GM18511 (cell line): ENCODE measurements around the gene ALX4.

Source experiments
- ATAC-seq: cut with Tn5 transposase; IDR thresholded peaks from one replicate; pipeline ENCODE4 v1.9.1; 2021; ENCODE audit warnings: mild to moderate bottlenecking, moderate library complexity; ENCODE audit not compliant: unreplicated experiment

The ALX4 gene

DNA sequence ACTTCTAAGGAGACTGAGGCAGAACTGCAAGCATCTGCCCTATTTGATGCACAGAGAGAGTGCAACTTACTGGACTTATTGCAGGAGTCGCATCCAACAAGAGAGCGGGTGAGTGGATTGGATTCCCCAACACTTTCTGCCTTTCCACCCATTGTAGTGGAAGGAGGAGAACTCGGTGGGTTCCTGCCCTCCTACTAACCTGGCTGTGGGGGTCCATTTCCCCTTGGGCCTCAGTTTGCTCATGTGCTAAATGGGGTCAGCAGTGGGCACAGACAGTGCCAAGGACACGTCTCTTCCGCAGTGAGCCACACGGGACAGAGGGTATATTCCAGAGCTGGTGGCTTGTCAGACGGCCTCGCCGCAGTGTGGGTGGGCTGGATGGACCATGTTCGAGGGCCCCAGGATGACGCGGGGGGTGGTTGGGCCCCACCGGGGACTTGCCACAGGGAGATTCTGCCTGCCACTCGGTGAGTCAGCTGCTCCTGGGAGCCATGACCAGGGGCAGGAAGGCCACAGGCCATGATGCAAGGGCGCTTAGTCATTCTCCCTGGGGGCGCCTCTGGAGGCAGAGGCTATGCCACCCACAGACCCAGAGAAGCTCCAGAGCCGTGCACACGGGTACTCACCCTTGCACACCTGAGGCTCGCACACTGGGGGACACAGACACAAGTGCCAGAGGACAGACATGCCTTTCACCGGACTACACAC lies 8.2 kb downstream of the ALX4 start:
- no peak for ATAC-seq

DNA sequence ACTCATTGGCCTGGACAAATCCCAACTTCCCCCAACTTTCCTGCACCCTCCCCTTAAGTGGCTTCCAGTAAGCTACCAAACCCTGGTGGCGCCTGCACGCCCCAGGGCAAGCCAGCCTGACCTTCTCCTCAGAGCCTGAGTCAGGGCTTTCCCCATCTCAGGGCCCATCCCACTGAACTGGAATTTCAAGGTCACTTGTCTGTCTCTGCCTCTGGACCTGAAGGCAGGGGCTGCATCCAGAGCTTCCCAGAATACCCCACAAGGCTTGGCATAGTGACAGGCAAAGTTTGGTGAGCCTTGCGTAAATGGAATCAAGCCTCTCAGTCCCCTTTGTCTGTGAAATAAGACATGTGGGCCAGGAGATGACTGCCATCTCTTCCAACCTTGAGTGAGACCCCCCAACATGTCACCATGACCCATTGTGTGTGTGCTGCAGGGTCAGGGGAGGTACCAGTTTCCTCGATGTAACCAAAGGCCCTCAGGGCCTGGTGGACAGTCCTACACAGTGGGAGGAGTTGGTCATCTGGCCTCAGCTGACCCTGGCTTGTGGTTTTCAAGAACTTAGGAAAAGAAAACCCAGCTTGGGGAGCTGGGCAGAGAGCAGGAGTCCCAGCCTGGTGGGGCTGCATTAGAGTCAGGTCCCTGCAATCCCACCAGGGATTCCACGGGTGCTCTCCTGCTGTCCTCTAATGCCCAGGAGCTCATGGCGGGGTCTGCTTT lies 8.9 kb downstream of the ALX4 start:
- ATAC-seq: no peak

DNA sequence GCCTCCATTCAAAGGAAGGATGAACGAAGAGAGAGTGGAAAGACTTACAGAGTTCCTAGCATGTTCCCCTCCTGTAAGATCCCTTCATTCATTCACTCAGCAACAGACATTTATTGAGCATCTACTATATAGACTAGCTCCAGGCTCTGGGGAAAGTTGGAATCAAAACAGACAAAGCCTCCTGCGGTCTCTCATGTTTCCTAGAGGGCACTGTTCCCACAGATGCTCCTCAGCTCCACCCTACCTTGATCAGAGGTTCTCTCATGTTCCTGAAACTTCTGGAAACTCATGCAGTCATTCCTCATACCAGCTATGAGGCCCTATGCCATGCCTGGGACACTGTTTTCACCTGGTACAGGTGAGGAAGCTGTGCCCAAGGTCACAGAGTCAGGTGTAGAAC lies 11.1 kb downstream of the ALX4 start:
- no peak for ATAC-seq

GRCh38 chr11:44290208-44290607 lies 19.7 kb downstream of the ALX4 start:
- no peak for ATAC-seq

GRCh38 chr11:44288133-44288526 lies 21.8 kb downstream of the ALX4 start:
- ATAC-seq: no peak

- no peak for ATAC-seq
Observed at GRCh38 chr11:44286911-44287310, 23.0 kb downstream of the ALX4 start.

GRCh38 chr11:44286268-44286880 lies 23.6 kb downstream of the ALX4 start:
- ATAC-seq: no peak

DNA sequence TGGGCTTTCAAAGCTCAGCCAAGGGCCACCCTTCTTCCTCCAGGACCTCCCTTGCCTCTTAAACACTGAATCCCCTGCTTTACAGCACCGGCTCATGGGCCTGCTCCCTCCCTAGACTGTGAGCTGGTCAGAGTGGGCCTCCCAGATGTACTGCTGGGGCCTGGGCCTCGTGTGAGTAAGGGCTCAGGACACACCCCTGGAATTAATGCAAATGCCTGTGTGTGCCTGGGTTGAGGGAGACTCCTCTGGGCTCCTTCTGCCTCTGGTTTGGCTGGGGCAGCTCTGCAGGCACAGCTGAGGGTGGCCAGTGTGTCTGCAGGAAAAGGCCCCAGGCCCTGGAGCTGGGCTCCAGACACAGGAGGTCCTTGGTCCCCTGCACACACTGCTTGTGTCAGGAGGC lies 24.2 kb downstream of the ALX4 start:
- ATAC-seq: no peak

DNA sequence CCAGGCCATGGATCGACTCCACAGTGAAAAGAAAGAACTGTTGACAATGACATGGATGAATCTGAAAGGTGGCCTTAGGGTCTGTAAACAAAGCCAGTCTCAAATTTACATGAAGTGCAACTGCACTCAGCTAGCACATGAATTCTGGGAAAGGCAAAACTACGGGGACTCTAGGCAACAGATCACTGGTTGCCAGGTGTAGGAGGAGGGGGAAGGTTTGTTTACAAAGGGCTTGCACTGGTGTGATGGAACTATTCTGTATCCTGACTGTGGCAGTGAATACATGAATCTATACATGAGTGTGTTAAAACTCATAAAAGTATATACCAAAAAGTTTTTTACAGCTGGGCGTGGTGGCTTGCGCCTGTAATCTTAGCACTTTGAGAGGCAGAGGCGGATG lies 27.3 kb downstream of the ALX4 start:
- ATAC-seq: no peak

DNA sequence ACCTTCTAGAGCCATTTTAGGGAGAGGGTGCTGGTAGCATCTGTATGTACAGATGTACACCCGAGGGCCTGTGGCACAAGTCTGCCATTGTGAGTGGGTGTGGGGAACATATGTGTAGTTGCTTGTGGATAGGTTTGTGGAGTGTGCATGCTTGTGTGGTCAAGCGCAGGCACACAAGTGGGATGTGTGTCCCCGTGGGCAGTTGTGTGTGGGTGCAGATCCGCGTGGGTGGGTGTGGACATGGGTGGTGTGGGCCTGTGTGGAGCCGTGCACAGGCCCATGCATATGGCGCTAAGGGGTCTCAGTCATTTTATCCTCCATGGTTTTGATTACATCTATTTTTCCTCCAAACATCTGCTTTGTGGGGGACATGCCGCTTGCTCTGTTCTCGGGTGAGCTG lies 28.8 kb downstream of the ALX4 start:
- no peak for ATAC-seq

DNA sequence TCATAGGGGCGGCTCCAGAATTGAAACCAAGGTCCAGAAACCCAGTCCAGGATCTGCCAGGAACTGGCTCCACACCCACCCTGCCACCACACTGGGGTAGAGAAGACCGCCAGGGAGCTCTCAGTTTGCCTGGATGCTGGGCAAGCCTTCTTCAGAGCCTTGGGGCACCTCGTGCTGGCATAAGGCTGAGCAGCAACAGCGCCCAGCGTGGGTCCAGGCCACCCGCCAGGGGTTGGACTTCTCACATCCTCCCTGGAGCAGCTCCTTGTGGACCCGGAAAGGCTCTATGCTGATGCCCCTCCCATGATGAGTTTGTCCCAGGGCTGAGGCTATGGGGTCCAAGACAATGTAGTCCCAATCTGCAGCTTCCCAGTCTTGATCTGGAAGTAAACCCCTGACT lies 29.7 kb downstream of the ALX4 start:
- ATAC-seq: no peak

DNA sequence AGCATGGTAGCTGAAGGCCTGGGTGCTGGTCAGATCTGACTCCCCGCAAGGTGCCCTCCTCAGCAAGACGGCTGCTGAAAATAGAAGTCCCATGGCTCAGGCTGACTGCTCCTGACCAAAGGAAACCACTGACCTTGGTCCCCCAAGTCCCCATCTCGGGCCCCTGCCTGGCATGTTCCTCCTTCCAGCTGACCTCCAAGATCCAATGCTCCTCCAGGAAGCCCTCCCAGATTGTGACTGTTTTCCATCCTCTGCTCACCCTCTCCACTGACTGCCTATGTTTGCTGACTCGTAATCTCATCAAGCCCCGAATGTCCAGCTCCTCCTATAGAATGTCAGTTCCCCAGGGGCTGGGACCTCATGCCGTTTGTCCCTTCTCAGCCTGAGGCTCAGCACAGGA lies 30.5 kb downstream of the ALX4 start:
- ATAC-seq: no peak

DNA sequence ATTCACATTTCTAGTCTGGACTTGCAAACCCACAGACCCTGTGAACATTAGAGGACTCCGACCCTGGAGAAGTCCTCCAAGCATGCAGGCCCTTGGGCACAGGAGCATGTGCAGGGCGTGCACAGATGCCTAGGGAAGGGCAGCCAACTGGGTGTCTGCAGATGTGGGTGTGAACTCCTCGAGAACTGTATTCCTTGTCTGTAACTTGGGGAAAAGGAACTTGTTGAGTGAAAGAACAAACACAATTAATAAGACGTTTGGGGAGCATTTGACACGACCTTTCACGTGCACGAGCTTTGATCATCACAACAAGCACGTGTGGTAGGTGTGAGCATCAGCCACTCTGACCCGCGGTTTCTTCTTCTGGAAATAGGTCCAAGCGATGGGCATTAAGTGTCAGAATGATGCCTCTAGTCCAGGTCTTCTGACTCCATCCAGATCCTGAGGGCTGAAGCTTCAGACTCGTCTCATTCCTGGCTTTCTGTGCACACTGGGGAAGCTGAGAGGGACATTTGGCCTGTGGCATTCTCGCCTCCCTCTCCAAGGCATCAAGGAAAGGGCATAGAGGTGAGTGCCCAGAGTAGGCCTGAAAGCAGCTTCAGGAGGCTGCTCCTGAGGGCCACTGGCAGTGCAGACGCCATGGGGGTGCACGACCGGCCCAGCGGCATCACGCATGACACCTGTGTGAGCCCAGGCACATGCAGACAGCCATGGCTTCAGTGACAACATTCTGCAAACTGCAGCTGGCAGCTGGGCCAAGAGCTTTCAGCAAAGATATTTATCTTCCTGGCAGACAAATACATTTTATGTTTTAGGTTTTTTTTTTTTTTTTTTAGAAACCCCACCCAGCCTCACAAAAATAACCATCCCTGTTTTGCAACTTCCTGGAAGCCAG lies 32.5 kb downstream of the ALX4 start:
- ATAC-seq: no peak

GRCh38 chr11:44275961-44276550 lies 33.9 kb downstream of the ALX4 start:
- no peak for ATAC-seq

- ATAC-seq: no peak
Observed at GRCh38 chr11:44275241-44275640, 34.7 kb downstream of the ALX4 start.

GRCh38 chr11:44274404-44274803 lies 35.5 kb downstream of the ALX4 start:
- no peak for ATAC-seq

DNA sequence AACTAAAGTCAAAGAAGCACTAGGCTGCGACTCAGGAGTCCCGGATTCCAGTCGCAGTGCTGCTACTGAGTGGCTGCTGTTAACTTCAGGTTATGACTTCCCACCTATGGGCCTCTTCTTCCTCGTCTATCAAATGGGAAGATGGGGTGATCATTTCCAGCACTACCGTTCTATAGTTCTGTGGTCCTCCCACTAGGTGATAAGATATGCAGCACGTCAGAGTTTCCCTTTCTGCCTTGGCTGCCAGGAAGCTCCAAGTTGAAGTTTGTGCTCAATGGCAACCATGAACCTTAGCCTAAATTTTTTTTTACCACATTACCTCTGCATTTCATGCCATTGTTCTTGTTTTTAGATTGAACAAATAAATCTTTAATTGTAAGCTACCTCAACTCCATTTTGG lies 38.7 kb downstream of the ALX4 start:
- ATAC-seq: no peak

DNA sequence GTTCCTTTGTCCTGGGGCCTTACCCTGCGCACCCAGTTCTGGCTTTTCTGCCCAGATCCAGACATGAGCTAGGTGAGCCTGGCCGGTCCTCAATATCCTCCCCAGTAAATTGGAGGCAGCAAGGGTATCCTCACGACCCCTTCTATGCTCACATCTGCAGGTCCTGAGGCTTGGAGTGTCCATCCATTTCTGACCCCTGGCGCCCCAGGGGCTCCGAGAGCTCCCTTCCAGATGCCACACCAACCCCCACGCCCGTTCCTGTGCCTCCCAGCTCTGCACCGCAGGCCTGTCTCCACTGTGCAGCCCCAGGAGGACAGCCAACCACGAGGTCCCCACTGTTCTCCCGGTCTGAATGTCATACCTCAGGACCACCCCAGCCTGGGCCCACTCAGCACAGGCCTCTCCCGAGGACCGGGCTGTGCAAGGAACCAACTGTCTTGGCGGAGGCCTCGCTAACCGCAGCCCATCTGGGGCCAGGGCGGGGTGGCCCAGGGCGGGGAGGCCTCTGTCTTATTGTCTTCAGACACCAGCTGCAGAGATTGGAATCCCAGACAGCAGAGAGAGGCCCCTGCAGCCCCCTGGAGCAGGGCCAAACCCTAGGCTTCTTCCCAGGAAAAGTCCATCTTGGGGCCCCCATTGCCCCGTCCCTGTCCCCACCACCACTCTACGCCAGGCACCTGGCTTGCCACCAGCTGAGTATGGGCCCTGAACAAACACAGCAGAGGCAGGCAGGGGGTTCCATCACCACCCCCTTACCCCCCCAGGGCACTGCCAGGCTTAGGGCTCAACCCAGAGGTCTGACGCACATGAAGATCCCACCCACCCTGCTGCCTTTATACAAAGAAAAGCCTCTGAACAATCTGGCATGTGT lies 39.3 kb downstream of the ALX4 start:
- ATAC-seq: no peak

- ATAC-seq: no peak
Observed at GRCh38 chr11:44269369-44270351, 40.3 kb downstream of the ALX4 start.
